Activated effector memory CD4-positive, alpha-beta T cell treated with Interleukin-2 at 50 U/mL for 16 hours (primary cell): ENCODE data around the gene WDR38.
A peak's percentile ranks its signal among the peaks of the same experiment; 100 is the strongest.

ENCODE experiments used
- DNase-seq: peaks from one replicate; pipeline ENCODE4 v3.0.0-alpha.2; 2020

WDR38 gene, protein sequence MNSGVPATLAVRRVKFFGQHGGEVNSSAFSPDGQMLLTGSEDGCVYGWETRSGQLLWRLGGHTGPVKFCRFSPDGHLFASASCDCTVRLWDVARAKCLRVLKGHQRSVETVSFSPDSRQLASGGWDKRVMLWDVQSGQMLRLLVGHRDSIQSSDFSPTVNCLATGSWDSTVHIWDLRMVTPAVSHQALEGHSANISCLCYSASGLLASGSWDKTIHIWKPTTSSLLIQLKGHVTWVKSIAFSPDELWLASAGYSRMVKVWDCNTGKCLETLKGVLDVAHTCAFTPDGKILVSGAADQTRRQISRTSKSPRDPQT

DNA sequence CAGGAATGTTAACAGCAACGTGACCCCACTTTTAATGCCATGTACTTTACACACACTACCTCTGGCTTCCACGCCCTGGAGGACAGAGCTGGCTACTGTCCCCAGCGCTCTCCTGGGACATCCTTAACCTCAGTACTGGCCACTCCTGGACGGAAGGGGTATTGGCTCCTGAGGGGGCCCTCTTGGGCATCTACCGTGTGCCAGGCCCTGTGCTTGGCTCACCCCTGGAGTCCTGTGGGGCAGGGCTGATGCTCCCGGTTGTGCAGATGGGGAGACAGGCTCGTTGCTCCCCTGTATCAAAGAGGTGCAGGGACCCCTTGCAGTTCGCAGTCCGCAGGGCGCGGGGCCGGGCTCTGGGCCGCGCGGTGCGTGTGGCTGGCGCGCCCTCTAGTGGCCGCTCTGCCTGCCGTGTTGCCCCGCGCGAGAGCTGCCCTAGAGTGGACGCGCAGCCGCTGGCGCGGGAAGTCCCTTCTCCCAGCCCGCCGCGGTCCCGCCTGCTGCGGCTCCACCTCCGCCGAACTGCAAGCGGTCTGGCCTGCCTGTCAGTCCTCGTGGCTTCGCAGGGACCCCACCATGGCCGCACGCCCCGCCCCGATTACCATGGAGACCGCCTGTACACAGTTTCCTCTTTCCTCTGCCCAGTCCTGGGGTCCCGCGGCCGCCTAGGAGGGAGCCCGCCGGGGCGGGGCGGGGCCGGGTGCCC is at the start of gene WDR38:
WDR38 (plus strand) TSS at position 632 of the 703 bp plus-strand sequence. CDS start 72 bp downstream, outside the sequence.
- DNase-seq = peak; percentile 67

DNA sequence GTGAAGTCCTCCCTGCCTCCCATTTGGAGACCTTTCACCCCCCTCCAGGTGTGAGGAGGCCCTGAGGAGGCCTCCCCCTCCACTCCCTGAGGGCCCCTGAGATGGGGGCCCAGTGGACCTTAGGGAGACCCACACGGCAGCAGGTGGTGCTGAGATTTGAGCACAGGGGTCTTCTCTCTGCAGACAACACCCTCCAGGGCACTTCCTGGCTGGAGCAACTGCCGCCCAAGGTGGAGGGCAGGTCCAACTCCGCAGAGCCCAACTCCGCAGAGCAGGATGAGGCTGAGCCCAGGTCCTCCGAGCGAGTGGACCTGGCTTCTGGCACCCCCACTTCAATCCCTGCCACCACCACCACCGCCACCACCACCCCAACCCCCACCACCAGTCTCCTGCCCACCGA is 49.3 kb upstream of the WDR38 start:
- no peak for DNase-seq

DNA sequence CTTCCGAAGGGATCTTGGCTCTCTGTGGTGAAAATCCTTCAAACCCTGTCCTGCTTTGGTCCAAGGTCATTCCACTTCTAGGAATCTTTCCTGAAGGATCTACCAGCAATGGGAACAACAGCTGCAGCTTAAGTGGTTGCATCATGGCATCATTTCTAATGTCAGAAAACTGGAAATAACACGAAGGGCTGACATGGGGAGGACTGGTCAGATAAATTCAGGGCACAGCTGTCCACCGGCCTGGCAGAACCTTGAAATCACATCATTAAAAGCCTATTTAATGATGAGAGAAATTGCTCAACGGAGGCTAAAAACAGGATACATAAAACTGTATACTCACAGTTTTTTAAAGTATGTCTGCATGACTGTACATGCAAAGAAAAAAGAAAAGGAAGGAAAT is 48.1 kb upstream of the WDR38 start:
- no peak for DNase-seq

DNA sequence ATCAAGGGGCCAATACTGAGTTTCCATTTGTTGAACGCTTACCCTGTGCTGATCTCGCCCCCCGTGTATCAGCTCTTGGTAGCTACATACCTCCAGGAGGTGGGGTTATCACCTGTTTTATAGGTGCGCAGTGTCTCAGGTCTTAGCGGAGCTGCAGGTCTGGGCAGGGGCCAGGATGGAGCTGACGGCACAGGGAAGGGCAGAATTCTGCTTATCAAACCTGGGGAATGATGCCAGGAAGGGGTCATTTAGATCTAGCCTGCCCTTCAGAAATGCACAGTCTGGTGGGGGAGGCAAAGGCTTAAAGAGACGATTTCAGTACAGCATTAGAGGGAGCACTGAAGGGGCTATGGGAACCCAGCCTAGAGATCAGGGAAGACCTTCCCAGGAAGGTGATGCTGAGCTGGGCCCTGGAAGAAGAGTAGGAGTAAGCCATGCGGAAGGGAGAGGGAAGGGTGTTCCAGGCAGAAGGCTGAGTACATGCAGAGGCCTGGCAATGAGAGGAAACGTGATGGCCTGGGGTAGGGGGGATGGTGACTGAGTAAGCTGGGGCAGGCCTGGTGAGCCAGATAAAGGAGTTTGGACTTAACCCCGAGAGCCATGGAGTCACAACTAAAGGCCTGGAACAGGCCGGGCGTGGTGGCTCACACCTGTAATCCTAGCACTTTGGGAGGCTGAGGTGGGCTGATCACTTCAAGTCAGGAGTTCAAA is 44.9 kb upstream of the WDR38 start:
- no peak for DNase-seq

DNA sequence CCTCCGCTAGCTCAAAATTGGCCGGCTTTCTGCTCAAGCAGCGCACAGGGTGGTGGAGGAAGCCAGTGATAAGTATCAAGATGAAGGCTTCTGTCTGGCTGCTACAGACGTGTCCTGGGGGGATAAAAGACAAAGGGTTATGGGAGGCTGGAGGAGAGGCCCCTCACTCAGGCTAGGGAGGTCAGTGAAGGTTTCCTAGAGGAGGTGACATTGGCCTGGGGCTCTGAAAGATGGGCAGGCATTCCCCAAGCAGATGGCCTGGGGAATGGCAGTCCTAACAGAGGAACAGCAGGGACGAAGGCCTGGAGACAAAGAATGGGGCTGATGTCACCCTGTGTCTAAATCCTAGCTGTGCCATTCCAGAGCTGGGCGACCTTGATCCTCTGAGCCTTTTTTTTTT is 44.0 kb upstream of the WDR38 start:
- DNase-seq = no peak

DNA sequence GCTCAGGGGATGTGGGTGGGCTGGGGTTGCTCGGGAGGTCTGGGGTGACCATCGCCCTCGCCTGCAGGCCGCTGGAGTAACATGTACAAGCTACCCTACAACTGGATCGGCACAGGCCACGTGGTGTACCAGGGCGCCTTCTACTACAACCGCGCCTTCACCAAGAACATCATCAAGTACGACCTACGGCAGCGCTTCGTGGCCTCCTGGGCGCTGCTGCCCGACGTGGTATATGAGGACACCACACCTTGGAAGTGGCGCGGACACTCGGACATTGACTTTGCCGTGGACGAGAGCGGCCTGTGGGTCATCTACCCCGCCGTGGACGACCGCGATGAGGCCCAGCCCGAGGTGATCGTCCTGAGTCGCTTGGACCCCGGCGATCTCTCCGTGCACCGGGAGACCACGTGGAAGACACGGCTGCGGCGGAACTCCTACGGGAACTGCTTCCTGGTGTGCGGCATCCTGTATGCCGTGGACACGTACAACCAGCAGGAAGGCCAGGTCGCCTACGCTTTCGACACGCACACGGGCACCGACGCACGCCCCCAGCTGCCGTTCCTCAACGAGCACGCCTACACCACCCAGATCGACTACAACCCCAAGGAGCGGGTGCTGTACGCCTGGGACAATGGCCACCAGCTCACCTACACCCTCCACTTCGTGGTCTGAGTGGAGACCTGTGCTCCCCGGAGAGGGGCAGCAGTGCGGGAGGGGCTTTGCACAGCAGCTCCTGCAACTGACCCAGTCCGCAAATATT is 43.3 kb upstream of the WDR38 start:
- no peak for DNase-seq

DNA sequence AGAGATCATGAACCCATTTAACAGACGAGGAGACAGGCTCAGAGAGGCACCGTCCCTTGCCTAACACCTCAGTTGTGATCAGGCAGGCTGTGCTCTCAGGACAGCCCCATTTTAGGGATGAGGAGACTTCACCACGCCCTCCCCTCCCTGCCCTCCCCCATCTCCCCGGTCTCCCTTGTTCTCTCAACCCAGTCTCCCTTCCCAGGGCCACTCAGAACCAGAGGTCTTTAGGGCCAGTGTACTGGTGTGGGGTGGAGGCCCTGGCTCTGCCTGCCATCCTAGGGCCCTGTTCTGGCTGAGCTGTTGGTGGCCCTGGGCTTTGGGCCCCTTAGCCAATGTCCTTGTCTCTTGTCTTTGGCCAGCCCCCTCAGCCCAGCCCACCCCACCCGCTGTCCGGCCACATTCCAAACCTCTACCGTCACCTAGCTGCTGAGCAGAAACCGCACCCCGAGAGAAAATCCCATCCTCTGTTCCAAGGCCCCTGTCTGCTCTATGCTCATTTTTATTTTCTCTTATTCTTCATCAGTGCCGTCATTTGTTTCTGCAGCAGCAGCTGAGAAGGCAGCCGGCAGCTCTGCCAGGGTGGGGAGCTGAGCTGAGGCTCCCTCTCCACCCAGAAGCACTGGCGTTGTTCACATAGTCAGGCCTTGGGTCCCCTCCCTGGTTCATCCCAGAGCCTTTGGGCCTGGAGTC is 42.5 kb upstream of the WDR38 start:
- DNase-seq = no peak

DNA sequence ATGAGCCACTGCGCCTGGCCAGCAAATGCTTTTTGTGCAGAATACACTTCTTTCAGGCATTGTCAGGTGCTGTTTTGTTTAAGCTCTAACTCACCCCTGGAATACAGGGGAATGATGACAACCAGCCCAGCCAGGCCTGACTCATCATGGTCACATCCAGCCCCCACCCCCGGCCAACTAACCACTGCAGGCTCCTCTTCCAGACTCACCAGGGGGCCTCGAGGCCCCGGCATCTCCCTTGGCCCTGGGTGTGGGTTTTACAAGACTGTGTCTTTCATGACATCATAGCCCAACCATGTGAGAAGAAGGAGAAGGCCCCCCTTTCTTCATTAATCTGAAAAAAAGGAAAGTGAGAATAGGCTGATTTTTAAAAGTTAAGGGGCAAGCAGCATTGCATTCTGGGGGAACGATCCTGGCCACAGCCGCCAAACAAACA is 40.8 kb upstream of the WDR38 start:
- no peak for DNase-seq

DNA sequence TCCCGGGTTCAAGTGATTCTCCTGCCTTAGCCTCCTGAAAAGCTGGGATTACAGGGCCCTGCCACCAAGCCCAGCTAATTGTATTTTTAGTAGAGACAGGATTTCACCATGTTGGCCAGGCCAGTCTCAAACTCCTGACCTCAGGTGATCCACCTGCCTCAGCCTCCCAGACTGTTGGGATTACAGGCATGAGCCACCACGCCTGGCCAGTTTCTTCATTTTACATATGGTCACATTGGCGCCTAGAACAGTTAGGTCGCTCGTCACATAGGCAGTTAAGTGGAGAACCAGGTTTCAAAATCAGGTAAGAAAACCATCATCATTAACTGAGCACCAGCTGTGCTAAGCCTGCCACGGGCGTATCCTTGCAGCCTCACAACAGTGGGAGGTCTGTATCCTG is 40.2 kb upstream of the WDR38 start:
- DNase-seq = no peak

DNA sequence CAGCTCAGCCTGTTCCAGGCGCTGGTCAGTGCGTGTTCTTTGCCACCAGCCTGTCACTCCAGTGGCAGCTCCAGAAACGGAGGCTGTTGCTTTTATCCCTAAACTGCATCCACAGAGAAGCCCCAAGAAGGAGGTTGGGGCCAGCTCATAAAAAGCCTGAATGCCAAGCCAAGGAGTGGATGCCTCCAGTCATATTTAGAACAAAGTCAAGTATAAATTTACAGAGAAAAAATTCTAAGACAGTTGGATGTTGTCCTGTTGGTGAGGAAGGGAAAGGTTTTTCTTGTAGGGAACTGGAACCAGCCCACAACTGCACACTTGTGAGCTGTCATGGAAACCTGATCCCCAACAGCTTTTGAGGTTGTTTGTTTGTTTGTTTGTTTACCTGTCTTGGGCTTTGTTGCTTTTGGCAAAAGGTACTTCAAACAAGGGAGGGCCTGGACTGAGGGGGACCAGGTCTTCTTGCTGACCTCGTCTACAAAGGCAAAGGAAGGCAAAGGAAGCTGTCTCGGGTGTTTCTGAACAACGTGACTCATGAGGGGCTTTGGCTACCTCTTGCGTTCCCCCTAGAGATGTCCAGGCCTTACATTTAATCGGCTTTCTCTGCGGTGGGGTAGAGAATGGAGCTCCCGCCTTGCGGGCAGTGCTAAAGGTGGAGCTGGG is 39.6 kb upstream of the WDR38 start:
- DNase-seq = no peak

DNA sequence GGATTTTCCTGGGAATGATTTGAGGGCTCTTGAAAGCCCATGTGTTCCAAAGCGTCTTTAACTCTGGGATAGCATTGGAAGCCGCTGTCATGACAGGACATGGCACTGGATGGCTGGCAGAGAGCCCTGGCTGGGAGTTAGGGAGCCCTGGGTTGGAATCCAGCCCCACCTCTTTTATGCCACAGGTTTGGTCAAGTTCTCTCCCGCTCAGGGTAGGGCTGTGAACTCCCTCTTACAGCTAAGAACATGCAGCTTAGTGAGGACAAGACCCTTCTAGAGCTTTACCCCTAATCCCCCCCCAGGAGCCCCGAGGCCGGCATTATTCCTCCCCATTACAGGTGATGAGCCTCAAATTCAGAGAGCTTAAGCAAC is 39.1 kb upstream of the WDR38 start:
- DNase-seq = no peak

DNA sequence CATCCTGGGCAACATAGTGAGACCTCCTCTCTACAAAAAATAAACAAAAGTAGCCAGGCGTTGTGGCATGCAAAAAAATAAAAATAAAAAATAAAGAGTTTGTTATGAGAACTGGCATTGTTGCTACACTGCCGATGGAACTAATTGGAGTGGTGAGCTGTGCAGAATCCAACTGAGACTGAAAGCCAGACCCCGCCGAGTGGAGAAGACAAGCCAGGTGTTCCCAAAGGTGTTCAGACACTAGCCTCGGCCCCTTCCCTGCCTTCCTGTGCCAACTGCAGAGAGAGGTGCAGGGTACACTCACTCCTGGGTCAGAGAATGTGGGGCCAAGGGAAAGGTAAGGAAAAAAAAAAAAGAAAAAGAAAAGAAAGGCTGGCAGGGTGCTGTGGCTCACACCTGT is 37.7 kb upstream of the WDR38 start:
- DNase-seq = no peak

DNA sequence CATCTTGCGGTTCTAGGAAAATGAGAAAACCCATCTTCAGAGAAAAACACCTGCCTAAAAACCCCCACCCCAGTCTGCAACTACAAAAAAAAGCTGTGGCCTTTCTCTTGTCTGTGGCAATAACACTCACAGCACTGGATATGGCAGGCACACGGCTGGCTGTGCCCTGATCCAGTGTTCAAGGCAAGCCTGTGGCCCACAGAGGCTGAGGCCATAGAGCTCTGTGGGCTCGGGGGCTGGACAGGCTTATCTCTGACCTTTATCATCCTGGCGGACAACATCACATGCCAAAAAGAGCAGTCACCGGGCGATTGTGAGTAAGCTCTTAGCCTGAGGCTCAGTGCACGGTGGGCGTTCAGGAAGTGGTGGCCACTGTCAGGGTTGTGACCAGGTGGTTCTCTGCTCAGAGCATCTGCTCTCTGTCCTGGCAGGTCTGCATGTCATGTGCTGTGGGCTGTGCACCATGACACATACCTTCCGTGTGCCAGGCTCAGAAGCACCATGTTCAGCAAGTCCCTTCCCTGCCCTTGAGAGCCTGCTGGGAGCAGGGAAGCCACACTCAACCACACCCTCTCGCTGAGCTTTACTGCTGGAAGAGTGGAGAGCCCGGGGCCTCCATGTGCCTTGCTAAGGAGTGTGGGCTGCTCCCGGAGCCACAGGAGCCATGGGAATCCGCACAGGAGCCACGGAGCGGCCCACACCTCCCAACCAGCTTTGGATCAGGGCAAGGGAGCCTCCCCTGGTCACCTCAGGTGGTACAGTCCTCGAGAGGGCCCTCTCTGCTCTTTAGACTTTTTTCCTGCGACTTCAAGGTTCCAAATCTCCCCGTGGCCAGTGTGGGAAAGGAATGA is 34.6 kb upstream of the WDR38 start:
- DNase-seq = no peak

DNA sequence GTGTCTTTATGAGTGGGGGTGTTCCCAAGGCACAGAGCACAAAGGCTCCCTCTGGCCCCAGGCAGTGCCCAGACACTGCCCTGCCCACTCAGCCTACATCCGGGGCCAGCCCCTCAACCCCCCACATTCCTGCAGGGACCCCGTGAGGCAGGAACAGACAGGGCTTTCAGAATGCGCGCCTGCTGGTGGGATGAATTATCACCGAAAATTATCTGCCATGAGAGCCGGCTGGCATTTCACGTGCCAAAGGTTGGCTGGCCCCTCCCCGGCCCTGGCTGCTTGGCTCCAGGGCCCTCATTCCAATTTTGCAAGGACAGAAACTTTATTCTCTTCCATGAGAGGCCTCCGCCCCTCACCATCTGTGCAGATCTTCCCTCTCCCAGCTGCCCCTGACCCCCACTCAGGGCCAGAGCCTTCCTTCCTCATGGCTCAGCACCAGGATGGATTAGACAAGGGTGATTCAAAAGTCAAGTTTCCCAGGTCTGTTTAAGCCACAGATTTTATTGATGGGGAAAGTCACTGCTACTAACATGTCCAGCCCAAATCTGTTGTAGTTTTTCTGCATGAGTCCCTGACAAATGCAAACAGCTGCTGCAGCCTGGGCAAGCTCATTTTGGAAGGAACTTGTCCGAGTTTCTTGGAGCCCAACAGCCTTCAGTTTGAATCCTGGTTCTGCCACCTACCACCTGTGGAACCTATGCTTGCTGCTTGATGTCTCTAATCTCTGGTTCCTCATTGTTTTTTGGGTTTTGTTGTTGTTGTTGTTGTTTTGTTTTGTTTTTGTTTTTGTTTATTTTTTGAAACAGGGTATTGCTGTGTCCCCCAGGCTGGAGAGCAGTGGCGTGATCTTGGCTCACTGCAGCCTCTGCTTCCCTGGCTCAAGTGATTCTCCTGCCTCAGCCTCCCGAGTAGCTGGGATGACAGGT is 32.3 kb upstream of the WDR38 start:
- DNase-seq = no peak

DNA sequence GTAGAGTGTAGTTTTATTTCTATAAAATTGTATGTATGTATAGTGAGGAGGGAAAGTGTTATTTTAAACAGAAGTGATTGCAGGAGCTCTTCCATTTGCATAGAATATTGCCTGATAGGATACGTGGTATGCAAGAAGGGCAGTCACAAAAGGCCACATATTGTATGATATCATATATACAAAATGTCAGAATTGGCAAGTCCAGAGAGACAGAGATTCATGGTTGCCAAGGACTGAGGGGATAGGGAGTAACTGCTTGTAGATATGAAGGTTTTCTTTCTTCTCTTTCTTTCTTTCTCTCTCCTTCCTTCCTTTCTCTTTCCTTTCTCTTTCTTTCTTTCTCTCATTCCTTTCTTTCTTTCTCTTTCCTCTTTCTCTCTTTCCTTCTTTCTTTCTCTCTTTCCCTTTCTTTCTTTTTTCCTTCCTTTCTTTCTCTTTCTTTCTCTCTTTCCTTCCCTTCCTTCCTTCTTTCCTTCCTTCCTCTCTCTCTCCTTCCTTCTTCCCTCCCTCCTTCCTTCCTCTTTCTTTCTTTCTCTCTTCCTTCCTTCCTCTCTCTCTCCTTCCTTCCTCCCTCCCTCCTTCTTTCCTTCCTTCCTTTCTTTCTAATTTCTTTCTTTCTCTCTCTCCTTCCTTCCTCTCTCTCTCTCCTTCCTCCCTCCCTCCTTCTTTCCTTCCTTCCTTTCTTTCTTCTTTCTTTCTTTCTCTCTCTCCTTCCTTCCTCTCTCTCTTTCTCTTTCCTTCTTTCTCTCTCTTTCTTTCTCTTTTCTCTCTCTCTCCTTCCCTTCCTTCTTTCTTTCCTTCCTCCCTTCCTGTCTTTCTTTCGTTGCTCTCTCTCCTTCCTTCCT is 24.5 kb upstream of the WDR38 start:
- no peak for DNase-seq

DNA sequence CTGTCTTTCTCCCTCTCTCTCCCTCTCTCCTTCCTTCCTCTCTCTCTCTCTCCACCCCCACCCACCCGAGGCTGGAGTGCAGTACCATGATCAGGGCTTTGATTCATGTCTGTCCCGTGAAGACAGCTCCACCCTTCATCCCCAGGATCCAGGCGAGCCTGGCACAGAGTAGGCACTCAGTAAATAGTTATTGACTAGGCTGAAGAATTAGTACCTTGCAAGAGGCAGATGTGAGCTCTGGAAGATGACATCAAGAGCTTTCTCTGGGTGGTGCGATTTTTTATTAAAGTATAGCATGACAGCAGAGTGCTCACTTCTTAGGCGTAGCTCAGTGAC is 24.0 kb upstream of the WDR38 start:
- DNase-seq = no peak

DNA sequence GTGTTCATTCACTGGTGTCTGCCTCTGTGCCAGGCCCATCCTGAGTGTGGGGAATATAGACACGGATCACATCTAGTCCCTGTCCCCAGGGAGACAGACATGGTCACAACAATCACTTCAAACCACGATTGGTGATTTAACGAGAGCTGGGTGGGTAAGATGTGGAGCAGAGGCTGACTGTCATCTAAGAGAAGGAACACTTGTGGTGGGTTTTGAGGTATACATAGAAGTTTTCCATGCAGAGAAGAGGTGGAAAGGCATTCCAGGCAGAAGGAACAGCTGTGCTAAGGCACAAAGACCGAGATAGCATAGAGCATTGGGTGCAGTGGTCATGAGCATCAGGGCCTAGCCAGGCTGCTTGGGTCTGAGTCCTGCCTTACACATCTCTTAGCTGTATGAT is 22.7 kb upstream of the WDR38 start:
- no peak for DNase-seq

DNA sequence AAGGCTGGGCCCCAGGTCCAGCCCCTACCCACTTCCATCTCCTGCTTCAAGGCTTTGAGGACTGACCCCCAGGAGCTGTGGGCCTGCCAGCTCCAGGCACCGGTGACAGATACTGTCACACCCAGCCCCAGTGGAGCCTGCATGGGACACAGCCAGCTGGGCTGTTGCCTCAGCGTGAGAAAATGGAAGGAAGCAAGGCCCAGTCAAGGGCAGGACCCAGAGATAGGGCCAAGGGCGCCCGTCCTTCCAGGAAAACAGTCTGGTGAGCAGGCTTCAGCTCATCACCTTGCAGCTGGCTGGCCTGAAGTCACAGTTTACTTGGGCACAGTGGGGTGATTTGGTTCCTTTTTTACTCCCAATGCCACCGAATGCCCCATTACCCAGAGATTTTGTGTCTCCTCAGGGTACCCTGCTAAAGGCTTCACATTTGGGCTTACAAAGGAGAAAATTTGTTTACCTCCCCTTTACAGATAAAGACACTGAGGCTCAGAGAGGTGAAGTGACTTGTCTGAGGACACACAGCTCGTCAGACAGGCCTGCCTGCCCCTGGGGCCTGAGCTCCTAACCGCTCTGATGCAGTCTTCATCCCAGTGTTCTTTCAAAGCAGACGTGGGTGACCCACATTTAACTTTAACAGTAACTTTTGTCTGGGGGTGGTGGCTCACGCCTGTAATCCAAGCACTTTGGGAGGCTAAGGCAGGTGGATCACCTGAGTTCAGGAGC is 21.5 kb upstream of the WDR38 start:
- no peak for DNase-seq
